GM19239 (cell line): ENCODE measurements around the gene FOCAD.

Source experiments
- DNase-seq: peaks from one replicate; pipeline ENCODE4 v3.0.0; 2011; ENCODE audit warnings: low spot score; ENCODE audit not compliant: insufficient read length
- FAIRE-seq: peaks from 2 replicates; lab custom pipeline; 2011; peaks lifted over from hg19 to GRCh38; lab: Jason Lieb, UNC

The FOCAD gene

GRCh38 chr9:20854444-20854843 lies 170.4 kb downstream of the FOCAD start:
- no peak for DNase-seq
- no peak for FAIRE-seq

GRCh38 chr9:20863945-20864344 lies 179.9 kb downstream of the FOCAD start:
- FAIRE-seq (no peak), DNase-seq (no peak)

- DNase-seq = no peak
- FAIRE-seq = no peak
Observed at GRCh38 chr9:20865347-20865746, 181.3 kb downstream of the FOCAD start.

- no peak for DNase-seq
- FAIRE-seq = no peak
Observed at GRCh38 chr9:20870115-20870514, 186.1 kb downstream of the FOCAD start.

GRCh38 chr9:20872340-20872977 lies 188.4 kb downstream of the FOCAD start:
- DNase-seq (no peak), FAIRE-seq (no peak)

- peak; percentile 8 for FAIRE-seq
- no peak for DNase-seq
Observed at GRCh38 chr9:20873240-20873865, 189.3 kb downstream of the FOCAD start.

GRCh38 chr9:20880271-20880670 lies 196.2 kb downstream of the FOCAD start:
- FAIRE-seq (no peak), DNase-seq (no peak)

GRCh38 chr9:20880675-20881074 lies 196.6 kb downstream of the FOCAD start:
- FAIRE-seq (no peak), DNase-seq (no peak)

GRCh38 chr9:20884985-20885593 lies 201.0 kb downstream of the FOCAD start:
- FAIRE-seq = no peak
- no peak for DNase-seq

GRCh38 chr9:20898885-20899554 lies 215.0 kb downstream of the FOCAD start:
- FAIRE-seq = no peak
- DNase-seq = no peak

- no peak for FAIRE-seq
Observed at GRCh38 chr9:20903212-20903611, 219.2 kb downstream of the FOCAD start.

GRCh38 chr9:20904995-20905394 lies 220.9 kb downstream of the FOCAD start:
- DNase-seq (no peak), FAIRE-seq (no peak)

More at GRCh38 chr9:20903212-20903611, 219.2 kb downstream of the FOCAD start:
- no peak for DNase-seq

- DNase-seq (no peak), FAIRE-seq (no peak)
Observed at GRCh38 chr9:20906326-20906725, 222.3 kb downstream of the FOCAD start.

GRCh38 chr9:20908461-20908860 lies 224.4 kb downstream of the FOCAD start:
- no peak for FAIRE-seq

GRCh38 chr9:20914556-20914955 lies 230.5 kb downstream of the FOCAD start:
- no peak for FAIRE-seq
- no peak for DNase-seq

More at GRCh38 chr9:20908461-20908860, 224.4 kb downstream of the FOCAD start:
- no peak for DNase-seq

GRCh38 chr9:20921362-20921761 lies 237.3 kb downstream of the FOCAD start:
- DNase-seq (no peak), FAIRE-seq (no peak)

GRCh38 chr9:20925256-20926045 lies 241.4 kb downstream of the FOCAD start:
- FAIRE-seq = peak; percentile 44
- no peak for DNase-seq

- FAIRE-seq (no peak), DNase-seq (no peak)
Observed at GRCh38 chr9:20929276-20929675, 245.2 kb downstream of the FOCAD start.

GRCh38 chr9:20930836-20931235 lies 246.8 kb downstream of the FOCAD start:
- no peak for DNase-seq
- no peak for FAIRE-seq

- peak; percentile 71 for FAIRE-seq
- no peak for DNase-seq
Observed at GRCh38 chr9:20940447-20941173, 256.6 kb downstream of the FOCAD start.
